ENCODE measurements around the gene KIAA1549.

- TF ChIP-seq POLR2A (IDR thresholded peaks at IDR 0.05) (no peak), CTCF (IDR thresholded peaks at IDR 0.05) (no peak)
These were observed 32.8 kb downstream of the KIAA1549 start for GRCh38 chr7:138948403-138948802.
